GM23338 (cell line): ENCODE data around the gene SIX6. TPM values are rescaled to one million over a fixed set of nuclear protein-coding genes. Genes with fewer than 3 reads are reported as not detected.

Experiments used
- ATAC-seq: fragments of 200-7000 bp; cut with Tn5 transposase; 3 replicates; pipeline ENCODE4 v1.9.1; 2020
- DNase-seq: peaks from one replicate; pipeline ENCODE4 v3.0.0-alpha.2; 2015; ENCODE audit warnings: low spot score
- H2AFZ ChIP-seq: fragments of 200-600 bp; sonication (generic); 2 replicates; pipeline ENCODE4 v1.8.0; 2016; ENCODE audit warnings: antibody characterized with exemption, mild to moderate bottlenecking, moderate library complexity
- H3F3A ChIP-seq: fragments of 200-600 bp; sonication (generic); replicated peaks from 2 replicates; pipeline ENCODE4 v1.8.0; 2017; ENCODE audit warnings: antibody characterized with exemption, mixed run types, low read depth
- H3K27ac ChIP-seq: fragments of 200-600 bp; sonication (generic); 2 replicates; pipeline ENCODE4 v1.6.1; 2016; ENCODE audit warnings: low read depth
- H3K27me3 ChIP-seq: fragments of 200-600 bp; sonication (generic); 2 replicates; pipeline ENCODE4 v1.8.0; 2016; ENCODE audit warnings: mild to moderate bottlenecking, mixed run types, moderate library complexity; ENCODE audit not compliant: insufficient read depth
- H3K36me3 ChIP-seq: fragments of 200-600 bp; sonication (generic); 2 replicates; pipeline ENCODE4 v1.8.0; 2016; ENCODE audit warnings: mild to moderate bottlenecking; ENCODE audit not compliant: insufficient read depth
- H3K4me1 ChIP-seq: fragments of 200-600 bp; sonication (generic); 2 replicates; pipeline ENCODE4 v1.8.0; 2016; ENCODE audit warnings: mild to moderate bottlenecking, moderate library complexity; ENCODE audit not compliant: insufficient read depth
- H3K4me2 ChIP-seq: fragments of 200-600 bp; sonication (generic); 2 replicates; pipeline ENCODE4 v1.7.1; 2017; ENCODE audit warnings: mixed run types
- H3K4me3 ChIP-seq: fragments of 200-600 bp; sonication (generic); 2 replicates; pipeline ENCODE4 v1.6.1; 2016; ENCODE audit warnings: mixed run types
- H3K79me2 ChIP-seq: fragments of 200-600 bp; sonication (generic); replicated peaks from 2 replicates; pipeline ENCODE4 v1.8.0; 2017; ENCODE audit warnings: mild to moderate bottlenecking; ENCODE audit not compliant: insufficient read depth
- H3K9me2 ChIP-seq: fragments of 200-600 bp; sonication (generic); 2 replicates; pipeline ENCODE4 v1.8.0; 2017; ENCODE audit not compliant: insufficient read depth
- H4K20me1 ChIP-seq: fragments of 200-600 bp; sonication (generic); replicated peaks from 2 replicates; pipeline ENCODE4 v1.8.0; 2017; ENCODE audit warnings: mild to moderate bottlenecking; ENCODE audit not compliant: insufficient read depth
- H3K27ac Mint-ChIP-seq: 2 replicates; pipeline ENCODE4 v1.8.0; 2020; ENCODE audit warnings: inconsistent platforms, mild to moderate bottlenecking, moderate library complexity, mixed read lengths
- H3K27me3 Mint-ChIP-seq: 3 replicates; pipeline ENCODE4 v1.8.0; 2022; ENCODE audit warnings: low read depth, mild to moderate bottlenecking, moderate library complexity, mixed read lengths, inconsistent platforms; ENCODE audit not compliant: insufficient read depth, poor library complexity
- H3K36me3 Mint-ChIP-seq: 3 replicates; pipeline ENCODE4 v1.8.0; 2021; ENCODE audit warnings: low read depth, mild to moderate bottlenecking, inconsistent platforms, moderate library complexity, mixed read lengths
- H3K4me1 Mint-ChIP-seq: 3 replicates; pipeline ENCODE4 v1.8.0; 2020; ENCODE audit warnings: mild to moderate bottlenecking, inconsistent platforms, mixed read lengths
- H3K4me3 Mint-ChIP-seq: 3 replicates; pipeline ENCODE4 v1.8.0; 2021; ENCODE audit warnings: moderate library complexity, mild to moderate bottlenecking, inconsistent platforms, mixed read lengths
- H3K9me3 Mint-ChIP-seq: 3 replicates; pipeline ENCODE4 v1.8.0; 2020; ENCODE audit warnings: moderate library complexity, mild to moderate bottlenecking, inconsistent platforms, mixed read lengths
- CTCF ChIP-seq, 2 experiments: fragments of 200-600 bp in 1 of 2; sonication (generic) in 1 of 2; conservative IDR thresholded peaks; 2 replicates each; pipeline versions ENCODE4 v1.5.1 to v1.6.1; 2016 to 2017; ENCODE audit warnings: antibody characterized with exemption in 2 of 2, low read depth in 2 of 2, mild to moderate bottlenecking in 2 of 2, moderate library complexity in 1 of 2
- ETS1 ChIP-seq: IDR thresholded peaks from 2 replicates; pipeline ENCODE4 v1.6.1; 2016; ENCODE audit warnings: antibody characterized with exemption
- EZH2phosphoT487 ChIP-seq: fragments of 200-600 bp; sonication (generic); IDR thresholded peaks from one replicate; pipeline ENCODE4 v1.8.1; 2018; ENCODE audit warnings: antibody characterized with exemption; ENCODE audit not compliant: unreplicated experiment
- JUNB ChIP-seq: IDR thresholded peaks from one replicate; pipeline ENCODE4 v1.6.1; 2016; ENCODE audit warnings: antibody characterized with exemption; ENCODE audit not compliant: unreplicated experiment
- REST ChIP-seq: IDR thresholded peaks from one replicate; pipeline ENCODE4 v1.6.1; 2018; ENCODE audit warnings: antibody characterized with exemption; ENCODE audit not compliant: unreplicated experiment
- STAT1 ChIP-seq: IDR thresholded peaks from one replicate; pipeline ENCODE4 v1.6.1; 2016; ENCODE audit warnings: antibody characterized with exemption; ENCODE audit not compliant: unreplicated experiment
- ZNF114 ChIP-seq: fragments of 250-450 bp; sonication (Bioruptor Pico); IDR thresholded peaks from 2 replicates; pipeline ENCODE4 v1.5.0; 2020; ENCODE audit warnings: mild to moderate bottlenecking, moderate library complexity
- ZNF331 ChIP-seq: fragments of 250-450 bp; sonication (Bioruptor Pico); IDR thresholded peaks from 2 replicates; pipeline ENCODE4 v1.5.0; 2020; ENCODE audit warnings: low read depth, mild to moderate bottlenecking, moderate library complexity
- ZNF462 ChIP-seq: fragments of 250-450 bp; sonication (Bioruptor Pico); IDR thresholded peaks from 2 replicates; pipeline ENCODE4 v1.5.0; 2020; ENCODE audit warnings: mild to moderate bottlenecking, moderate library complexity
- polyA plus RNA-seq: library from polyadenylated mRNA; unstranded; fragments of >200 nt; fragmentation: Nextera tagmentation; extraction: Ambion mirVana; gene quantifications from 2 replicates; pipeline ENCODE4 v1.2.1, GENCODE V29; 2016
- total RNA-seq: library from RNA; depleted of rRNA; stranded (reverse); fragments of >200 nt; shearing (Covaris generic); gene quantifications from 2 replicates; pipeline ENCODE4 v1.2.3, GENCODE V29; 2014

SIX6 gene
- total and polyA plus RNA-seq, 2 experiments from 2014 or later: 0.11 TPM; not detected in 1

GRCh38 chr14:60485598-60486251 is 23.2 kb upstream of the SIX6 start, which contains the start of gene C14orf39 (continued):
- no peak for TF ChIP-seq ZNF462 (CRISPR knock-in tag)
- TF ChIP-seq CTCF (conservative IDR thresholded peaks at IDR 0.05; ENCODE audit: low read depth in 2 of 2): no peak
- TF ChIP-seq ZNF331 (CRISPR knock-in tag): no peak
- no peak for TF ChIP-seq ZNF114

GRCh38 chr14:60487211-60487610 is 21.7 kb upstream of the SIX6 start:
- Histone ChIP-seq H4K20me1 (no peaks in the 10 kb centered on the region), H3K4me2 (no peak overlapping the region), H3F3A (no peaks in the 10 kb centered on the region), H3K27ac (no peak overlapping the region), H3K9me2 (no peaks in the 10 kb centered on the region), H3K36me3 (no peaks in the 10 kb centered on the region), H2AFZ (no peak overlapping the region), H3K27me3 (peaks cover 53% of the 10 kb centered on the region), H3K79me2 (no peaks in the 10 kb centered on the region), H3K4me3 (no peak overlapping the region), H3K4me1 (0 out of 2 replicates have a peak, but pooled peaks cover 4% of the 10 kb centered on the region)
- no peak for DNase-seq
- ATAC-seq: no peak
- no peaks in the 10 kb centered on the region for H3K36me3 Mint-ChIP-seq
- no peaks in the 10 kb centered on the region; the same call in 2 of the 3 replicates for H3K9me3 Mint-ChIP-seq
- no peak overlapping the region for H3K4me3 Mint-ChIP-seq
- TF ChIP-seq EZH2phosphoT487 (no peak), ETS1 (no peak), STAT1 (no peak), ZNF331 (CRISPR knock-in tag) (no peak), REST (no peak), JUNB (no peak)
- H3K27me3 Mint-ChIP-seq: peaks cover 10% of the 10 kb centered on the region
- H3K4me1 Mint-ChIP-seq: peaks cover 3% of the 10 kb centered on the region; the same call in 1 of the 3 replicates
- H3K27ac Mint-ChIP-seq: no peak overlapping the region
